Liver (tissue), 9 donors: Measurements from ENCODE around the gene ELP4. TPM values are rescaled to one million over a fixed set of nuclear protein-coding genes. Genes with fewer than 3 reads are reported as not detected.

Experiments
- DNase-seq: peaks from one replicate; pipeline ENCODE4 v3.0.0-alpha.2; 2017; ENCODE audit warnings: low spot score
- H3K27ac ChIP-seq, 2 donors: one replicate each; pipeline ENCODE4 v1.7.0; 2013; ENCODE audit warnings: inconsistent platforms in 2 of 2, low read length in 2 of 2, control low read depth in 1 of 2, low read depth in 1 of 2, mild to moderate bottlenecking in 1 of 2
- H3K27me3 ChIP-seq, 4 donors: one replicate each; pipeline versions ENCODE4 v1.6.1 to v1.7.0; 2013; ENCODE audit warnings: low read length in 3 of 4, inconsistent platforms in 1 of 4, mild to moderate bottlenecking in 1 of 4, moderate library complexity in 1 of 4; ENCODE audit not compliant: control insufficient read depth in 4 of 4, insufficient read depth in 4 of 4
- H3K36me3 ChIP-seq, 4 donors: one replicate each; pipeline versions ENCODE4 v1.6.1 to v1.7.0; 2013; ENCODE audit warnings: low read length in 3 of 4, mild to moderate bottlenecking in 3 of 4, low read depth in 1 of 4, moderate library complexity in 1 of 4; ENCODE audit not compliant: control insufficient read depth in 4 of 4, insufficient read depth in 3 of 4
- H3K4me1 ChIP-seq, 4 donors: one replicate each; pipeline versions ENCODE4 v1.6.1 to v1.7.0; 2013; ENCODE audit warnings: low read length in 3 of 4, mild to moderate bottlenecking in 3 of 4, moderate library complexity in 1 of 4; ENCODE audit not compliant: control insufficient read depth in 4 of 4, insufficient read depth in 4 of 4
- H3K4me3 ChIP-seq, 3 donors: one replicate each; pipeline versions ENCODE4 v1.6.1 to v1.7.0; 2013; ENCODE audit warnings: low read length in 3 of 3, control low read depth in 1 of 3, low read depth in 1 of 3, mild to moderate bottlenecking in 1 of 3
- H3K9ac ChIP-seq, 2 donors: one replicate each; pipeline ENCODE4 v1.7.0; 2013; ENCODE audit warnings: low read length in 2 of 2, mild to moderate bottlenecking in 2 of 2, moderate library complexity in 2 of 2, control low read depth in 1 of 2, low read depth in 1 of 2
- H3K9me3 ChIP-seq, 4 donors: one replicate each; pipeline versions ENCODE4 v1.6.1 to v1.7.0; 2013; ENCODE audit warnings: low read length in 3 of 4; ENCODE audit not compliant: control insufficient read depth in 4 of 4
- ATF3 ChIP-seq: IDR thresholded peaks from 2 replicates; pipeline ENCODE4 v1.6.1; 2016; ENCODE audit warnings: antibody characterized with exemption
- EGR1 ChIP-seq, 2 donors: IDR thresholded peaks; 2 replicates each; pipeline ENCODE4 v1.6.1; 2016 to 2018; ENCODE audit warnings: antibody characterized with exemption in 2 of 2, low read depth in 2 of 2
- FOXA1 ChIP-seq: IDR thresholded peaks from 2 replicates; pipeline ENCODE4 v1.6.1; 2016; ENCODE audit warnings: antibody characterized with exemption
- FOXA2 ChIP-seq: IDR thresholded peaks from 2 replicates; pipeline ENCODE4 v1.6.1; 2016; ENCODE audit warnings: antibody characterized with exemption
- GABPA ChIP-seq, 2 donors: IDR thresholded peaks in 1 of 2; conservative IDR thresholded peaks in 1 of 2; 2 replicates each; pipeline ENCODE4 v1.6.1; 2016; ENCODE audit warnings: antibody characterized with exemption in 2 of 2, mild to moderate bottlenecking in 1 of 2, moderate library complexity in 1 of 2
- HNF4A ChIP-seq, 2 donors: conservative IDR thresholded peaks; 2 replicates each; pipeline ENCODE4 v1.6.1; 2016; ENCODE audit warnings: antibody characterized with exemption in 2 of 2, mild to moderate bottlenecking in 2 of 2
- HNF4G ChIP-seq: IDR thresholded peaks from 2 replicates; pipeline ENCODE4 v1.6.1; 2016; ENCODE audit warnings: antibody characterized with exemption
- MAX ChIP-seq: IDR thresholded peaks from 2 replicates; pipeline ENCODE4 v1.6.1; 2016; ENCODE audit warnings: antibody characterized with exemption
- NR2F2 ChIP-seq: IDR thresholded peaks from 2 replicates; pipeline ENCODE4 v1.6.1; 2016; ENCODE audit warnings: antibody characterized with exemption
- RAD21 ChIP-seq, 2 donors: IDR thresholded peaks; 2 replicates each; pipeline ENCODE4 v1.6.1; 2016; ENCODE audit warnings: antibody characterized with exemption in 2 of 2, mild to moderate bottlenecking in 2 of 2
- REST ChIP-seq: IDR thresholded peaks from 2 replicates; pipeline ENCODE4 v1.6.1; 2016; ENCODE audit warnings: antibody characterized with exemption, mild to moderate bottlenecking
- RXRA ChIP-seq, 2 donors: IDR thresholded peaks; 2 replicates each; pipeline ENCODE4 v1.6.1; 2017 to 2018; ENCODE audit warnings: antibody characterized with exemption in 2 of 2, mild to moderate bottlenecking in 1 of 2
- TAF1 ChIP-seq: conservative IDR thresholded peaks from 2 replicates; pipeline ENCODE4 v1.6.1; 2016; ENCODE audit warnings: antibody characterized with exemption, mild to moderate bottlenecking
- ZBTB33 ChIP-seq: IDR thresholded peaks from 2 replicates; pipeline ENCODE4 v1.6.1; 2016; ENCODE audit warnings: antibody characterized with exemption
- WGBS: extraction: QIAGEN DNeasy Blood & Tissue Kit; methylation state at CpG from one replicate; pipeline ENCODE4 v1.1.7; 2013; 5-methylcytosine and 5-hydroxymethylcytosine counted together
- polyA plus RNA-seq, 2 donors: library from polyadenylated mRNA; stranded (reverse) in 1 of 2; unstranded in 1 of 2; fragments of 200-250 nt in 1 of 2; fragments of >200 nt in 1 of 2; fragmentation: Nextera tagmentation in 1 of 2; extraction: Ambion mirVana in 1 of 2; gene quantifications; one replicate each; pipeline versions ENCODE4 v1.2.1 to v1.2.3, GENCODE V29; 2013 to 2015
- total RNA-seq, 2 donors: library from RNA; depleted of rRNA; stranded (reverse); fragments of >200 nt; gene quantifications; one replicate each; pipeline ENCODE4 v1.2.3, GENCODE V29; 2014
- donor health status: healthy.
- donor health status: healthy.
- donor health status: healthy.
- donor health status: healthy.
- donor health status: healthy.

The ELP4 gene
- total and polyA plus RNA-seq, 4 donors: 6.0 to 18.8 (median 12.5) TPM

GRCh38 chr11:31725176-31725575, 215.6 kb downstream of the ELP4 start:
- no peak for TF ChIP-seq HNF4G
- no peak for TF ChIP-seq GABPA (IDR thresholded peaks at IDR 0.05 in 1 of 2, conservative IDR thresholded peaks at IDR 0.05 in 1 of 2)
- no peak for TF ChIP-seq TAF1
- TF ChIP-seq RAD21 (IDR thresholded peaks at IDR 0.05): no peak
- no peak for TF ChIP-seq HNF4A (conservative IDR thresholded peaks at IDR 0.05)
- no peak for TF ChIP-seq FOXA1
- TF ChIP-seq RXRA (IDR thresholded peaks at IDR 0.05): no peak
- H3K9ac ChIP-seq: no peak overlapping the region
- H3K4me3 ChIP-seq: no peak overlapping the region
- H3K27me3 ChIP-seq: no peaks in the 10 kb centered on the region
- H3K9me3 ChIP-seq: no peaks in the 10 kb centered on the region
- no peak for DNase-seq
- no peaks in the 10 kb centered on the region for H3K4me1 ChIP-seq
- no peak overlapping the region for H3K27ac ChIP-seq
- peaks cover 0 to 4% (median 1%) of the 10 kb centered on the region in 4 donors for H3K36me3 ChIP-seq

GRCh38 chr11:31728432-31728831, 218.9 kb downstream of the ELP4 start:
- peaks cover 0 to 4% (median 2%) of the 10 kb centered on the region in 4 donors for H3K9me3 ChIP-seq
- peaks cover 0 to 4% (median 1%) of the 10 kb centered on the region in 4 donors for H3K36me3 ChIP-seq
- H3K4me3 ChIP-seq: no peak overlapping the region
- TF ChIP-seq ZBTB33: no peak
- no peak for TF ChIP-seq GABPA (IDR thresholded peaks at IDR 0.05 in 1 of 2, conservative IDR thresholded peaks at IDR 0.05 in 1 of 2)
- TF ChIP-seq RAD21 (IDR thresholded peaks at IDR 0.05): no peak
- TF ChIP-seq FOXA2: no peak
- TF ChIP-seq TAF1: no peak
- TF ChIP-seq HNF4G: no peak
- TF ChIP-seq EGR1 (IDR thresholded peaks at IDR 0.05; ENCODE audit: low read depth in 2 of 2): no peak
- no peak for TF ChIP-seq NR2F2
- no peak for TF ChIP-seq REST
- no peak for TF ChIP-seq MAX
- no peak for TF ChIP-seq ATF3
- no peak overlapping the region for H3K27ac ChIP-seq
- no peak for DNase-seq
- no peak overlapping the region for H3K9ac ChIP-seq
- WGBS: 56% methylated on average over 1 of the region's 1 CpG
- no peaks in the 10 kb centered on the region for H3K4me1 ChIP-seq
- no peaks in the 10 kb centered on the region for H3K27me3 ChIP-seq
